ENCODE measurements around the gene XBP1.

- no peak for TF ChIP-seq CTCF (IDR thresholded peaks at IDR 0.05 in 4 of 5, conservative IDR thresholded peaks at IDR 0.05 in 1 of 5)
- TF ChIP-seq POLR2A (IDR thresholded peaks at IDR 0.05), result no peak
These were observed 40.7 kb upstream of the XBP1 start for GRCh38 chr22:28841111-28841510.

Measured in gastrocnemius medialis (tissue), 4 donors.